GM13976 (cell line): ENCODE data around the gene CCDC68.

Source experiments
- DNase-seq: peaks from one replicate; pipeline ENCODE4 v3.0.0; 2012; ENCODE audit warnings: low spot score
- in situ Hi-C: fragments of 300-500 bp; cut with MboI; formaldehyde crosslinking; loops from one replicate; pipeline ENCODE4 v1.12.0; 2022; ENCODE audit warnings: low sequenced_read_pairs, mixed read lengths, inconsistent platforms; ENCODE audit not compliant: unreplicated experiment
- TF ChIP-seq, protein P1 (sequence below): IDR thresholded peaks from 2 replicates; pipeline ENCODE4 v1.5.1; 2012; ENCODE audit warnings: borderline replicate concordance, mild to moderate bottlenecking; ENCODE audit not compliant: insufficient read depth; ENCODE audit errors: extremely low read depth, missing control alignments, control extremely low read depth

Gene CCDC68

DNA sequence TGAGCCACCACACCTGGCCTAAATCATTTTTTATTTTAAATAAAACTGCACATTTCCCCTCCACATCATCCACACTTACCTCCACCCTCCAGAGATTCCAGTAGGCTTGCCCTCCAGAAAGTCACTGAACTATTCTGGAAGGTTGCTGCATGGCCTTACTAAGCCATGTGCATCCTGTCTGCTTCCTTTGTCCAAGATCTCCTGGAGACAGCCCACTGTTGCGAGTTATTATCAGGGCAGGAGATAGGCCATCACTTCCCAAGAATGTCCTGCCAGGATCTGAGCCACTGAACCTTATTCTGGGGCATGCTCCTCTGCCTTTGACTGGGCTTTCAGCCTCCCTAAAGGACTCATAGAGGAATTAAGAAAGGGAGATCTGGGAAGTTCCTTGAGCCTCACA is 26.8 kb downstream of the CCDC68 start:
- in situ Hi-C loops = no loop called here
- no peak for DNase-seq
- TF ChIP-seq, protein P1, sequence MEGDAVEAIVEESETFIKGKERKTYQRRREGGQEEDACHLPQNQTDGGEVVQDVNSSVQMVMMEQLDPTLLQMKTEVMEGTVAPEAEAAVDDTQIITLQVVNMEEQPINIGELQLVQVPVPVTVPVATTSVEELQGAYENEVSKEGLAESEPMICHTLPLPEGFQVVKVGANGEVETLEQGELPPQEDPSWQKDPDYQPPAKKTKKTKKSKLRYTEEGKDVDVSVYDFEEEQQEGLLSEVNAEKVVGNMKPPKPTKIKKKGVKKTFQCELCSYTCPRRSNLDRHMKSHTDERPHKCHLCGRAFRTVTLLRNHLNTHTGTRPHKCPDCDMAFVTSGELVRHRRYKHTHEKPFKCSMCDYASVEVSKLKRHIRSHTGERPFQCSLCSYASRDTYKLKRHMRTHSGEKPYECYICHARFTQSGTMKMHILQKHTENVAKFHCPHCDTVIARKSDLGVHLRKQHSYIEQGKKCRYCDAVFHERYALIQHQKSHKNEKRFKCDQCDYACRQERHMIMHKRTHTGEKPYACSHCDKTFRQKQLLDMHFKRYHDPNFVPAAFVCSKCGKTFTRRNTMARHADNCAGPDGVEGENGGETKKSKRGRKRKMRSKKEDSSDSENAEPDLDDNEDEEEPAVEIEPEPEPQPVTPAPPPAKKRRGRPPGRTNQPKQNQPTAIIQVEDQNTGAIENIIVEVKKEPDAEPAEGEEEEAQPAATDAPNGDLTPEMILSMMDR = no peak

- in situ Hi-C loops = no loop called here
- TF ChIP-seq, protein P1 = no peak
- DNase-seq = no peak
Observed at GRCh38 chr18:54931152-54931551, 28.1 kb downstream of the CCDC68 start.

- no peak for DNase-seq
- in situ Hi-C loops = no loop called here
Observed at GRCh38 chr18:54928236-54928635, 31.0 kb downstream of the CCDC68 start.

DNA sequence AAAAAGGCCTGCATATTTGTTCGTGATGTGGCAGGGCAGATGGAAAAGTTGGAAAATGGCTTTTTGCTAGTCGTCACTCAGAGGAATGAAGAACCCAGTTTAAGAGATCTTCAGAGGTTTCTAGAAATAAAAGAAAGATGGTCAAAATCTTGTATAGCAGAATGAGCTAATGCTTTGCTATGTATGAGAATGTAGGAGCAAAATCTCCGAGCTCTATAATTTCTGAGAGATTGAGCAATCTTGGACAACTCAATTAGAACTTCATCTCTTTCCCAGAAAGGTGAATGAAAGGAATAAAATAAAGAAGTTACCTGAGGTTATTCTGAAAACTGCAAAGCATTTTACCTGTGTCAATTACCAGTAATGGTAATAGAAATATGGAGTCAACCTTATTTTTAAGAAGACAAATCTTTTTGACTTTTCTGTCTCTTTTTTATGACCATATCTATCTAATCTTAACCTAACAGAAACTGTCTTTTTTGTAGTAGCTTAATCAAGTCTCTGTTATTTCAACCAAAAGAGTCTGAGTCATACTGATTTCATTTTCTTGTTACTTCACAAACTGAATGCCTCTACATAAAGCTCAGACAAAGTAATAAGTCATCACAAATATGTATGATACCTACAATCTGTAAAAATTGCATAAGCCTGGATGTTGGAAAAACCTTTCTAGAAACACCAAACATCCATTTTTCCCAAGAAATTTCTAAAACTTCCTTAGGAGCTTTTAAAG is 32.5 kb downstream of the CCDC68 start:
- in situ Hi-C loops = no loop called here
- no peak for DNase-seq
- TF ChIP-seq, protein P1 = no peak

More at GRCh38 chr18:54928236-54928635, 31.0 kb downstream of the CCDC68 start:
- TF ChIP-seq, protein P1 = no peak

GRCh38 chr18:54924948-54925347 is 34.3 kb downstream of the CCDC68 start:
- in situ Hi-C loops = no loop called here
- no peak for DNase-seq
- TF ChIP-seq, protein P1 = no peak

GRCh38 chr18:54923339-54923956 is 35.8 kb downstream of the CCDC68 start:
- TF ChIP-seq, protein P1 = no peak
- in situ Hi-C loops = no loop called here
- DNase-seq = no peak
